GM12875 (cell line): ENCODE data around the gene LRRN4CL.
A peak's percentile ranks its signal among the peaks of the same experiment; 100 is the strongest.

Experiments used
- H3K4me3 ChIP-seq: one replicate; pipeline ENCODE4 v1.5.1; 2011; ENCODE audit warnings: low read depth, low read length, control low read depth
- CTCF ChIP-seq: IDR thresholded peaks from 2 replicates; pipeline ENCODE4 v1.5.1; 2011; ENCODE audit warnings: low read depth, mild to moderate bottlenecking, control low read depth, inconsistent platforms, low read length, moderate library complexity, borderline replicate concordance; ENCODE audit not compliant: insufficient read depth

LRRN4CL gene

DNA sequence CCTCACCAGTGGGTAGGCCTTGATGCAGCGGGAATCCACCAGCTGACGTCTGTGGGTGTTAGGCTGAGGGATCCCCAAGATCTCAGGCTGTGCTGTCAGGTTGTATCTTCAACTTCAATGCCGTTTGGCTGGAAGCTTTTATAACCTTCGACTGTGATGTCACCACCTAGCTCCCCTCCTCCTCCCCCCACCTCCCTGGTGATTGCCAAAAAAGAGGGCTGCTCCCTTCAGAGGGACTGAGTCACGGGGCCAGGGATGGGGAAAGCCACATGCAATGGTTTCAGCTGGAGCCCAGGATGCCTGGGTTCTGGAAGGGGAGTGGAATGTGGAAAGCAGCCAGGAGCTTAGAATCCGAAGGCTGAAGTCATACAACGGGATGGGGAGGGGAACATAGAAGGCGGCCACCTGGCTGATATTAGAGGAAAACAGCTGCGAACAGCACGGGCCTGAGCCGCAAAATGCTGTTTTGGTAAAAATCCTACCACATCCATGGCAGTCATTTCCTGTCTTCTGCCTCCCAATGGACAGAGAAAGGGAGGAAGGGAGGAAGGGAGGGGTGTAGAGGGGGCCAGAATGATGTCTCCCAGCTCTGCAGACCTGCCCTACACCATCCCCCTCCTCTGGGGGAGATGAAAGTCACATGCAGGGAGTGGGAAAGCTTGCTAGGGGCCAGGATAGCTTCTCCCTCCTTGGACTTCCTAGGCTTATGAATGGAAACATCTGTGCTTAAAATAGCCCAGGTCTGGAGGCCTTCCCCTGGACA lies at the start of gene LRRN4CL:
TSS of gene LRRN4CL (minus strand) at position 110 of the 763 bp plus-strand sequence. CDS start 1,022 bp downstream, outside the sequence.
- no peak within 1 kb of the TSS for H3K4me3 ChIP-seq
- TF ChIP-seq CTCF: no peak

GRCh38 chr11:62737196-62737595 lies 47.9 kb upstream of the LRRN4CL start:
- H3K4me3 ChIP-seq: no peak overlapping the region
- TF ChIP-seq CTCF: no peak

DNA sequence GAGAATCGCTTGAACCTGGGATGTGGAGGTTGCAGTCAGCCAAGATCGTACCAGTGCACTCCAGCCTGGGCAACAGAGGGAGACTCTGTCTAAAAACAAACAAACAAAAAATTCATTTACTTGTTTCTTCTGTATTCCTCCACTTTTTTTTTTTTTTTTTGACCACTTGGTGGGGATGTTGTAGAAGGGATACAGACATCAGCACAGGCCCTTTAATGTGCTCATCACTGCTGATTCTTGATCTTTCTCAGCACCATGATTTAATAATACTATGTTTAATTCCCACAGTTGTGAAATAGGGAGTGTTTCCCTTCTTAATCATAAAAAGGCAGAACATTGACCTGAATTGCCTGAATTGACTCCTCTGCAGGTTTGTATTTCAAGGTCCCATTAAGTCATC lies 43.5 kb upstream of the LRRN4CL start:
- no peak for TF ChIP-seq CTCF
- no peak overlapping the region for H3K4me3 ChIP-seq

- peak overlapping the region; percentile 98 for H3K4me3 ChIP-seq
Observed at GRCh38 chr11:62730076-62730475, 40.7 kb upstream of the LRRN4CL start.

- H3K4me3 ChIP-seq: peak within 1 kb of the TSS; percentile 98
- no peak for TF ChIP-seq CTCF
Observed at GRCh38 chr11:62728171-62728988, 39.0 kb upstream of the LRRN4CL start, which contains the start of gene TTC9C. Gene TTC9C (plus strand): TSS chr11:62728486. CDS start chr11:62728849, 363 bp downstream.

DNA sequence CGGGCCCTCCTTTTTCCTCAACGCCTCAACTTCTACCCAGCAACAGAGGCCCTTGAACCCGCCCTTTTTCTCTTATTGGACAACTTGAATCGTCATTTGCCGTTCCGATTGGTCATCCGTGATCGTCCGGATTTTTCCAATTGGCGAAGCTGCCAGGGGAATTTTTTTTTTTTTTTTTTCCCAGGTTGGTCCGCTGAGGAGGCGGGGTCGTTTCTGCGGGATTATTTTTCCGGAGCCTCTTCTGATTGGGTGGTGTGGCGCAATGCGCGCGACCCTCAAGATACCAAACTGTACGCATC lies 38.5 kb upstream of the LRRN4CL start:
- peak overlapping the region; percentile 98 for H3K4me3 ChIP-seq
- TF ChIP-seq CTCF: no peak

- no peak for TF ChIP-seq CTCF
- peak within 1 kb of the TSS; percentile 98 for H3K4me3 ChIP-seq
Observed at GRCh38 chr11:62727165-62727871, 38.0 kb upstream of the LRRN4CL start, which contains the start of gene HNRNPUL2. Gene HNRNPUL2 (minus strand): TSS chr11:62727457. CDS start chr11:62727156, 301 bp downstream.
